Kidney tubule cell (primary cell): ENCODE measurements around the gene EXOC6.

Experiments
- DNase-seq: peaks from one replicate; pipeline ENCODE4 v3.0.0-alpha.2; 2018; ENCODE audit warnings: low spot score

The EXOC6 gene

GRCh38 chr10:93066544-93066913 lies 218.2 kb downstream of the EXOC6 start:
- DNase-seq = no peak

- DNase-seq = no peak
Measured at GRCh38 chr10:93067443-93068365, 219.4 kb downstream of the EXOC6 start.

- peak; percentile 51 for DNase-seq
Measured at GRCh38 chr10:93068411-93069244, 220.3 kb downstream of the EXOC6 start.

- no peak for DNase-seq
Measured at GRCh38 chr10:93069245-93069561, 220.9 kb downstream of the EXOC6 start.

- DNase-seq = no peak
Measured at GRCh38 chr10:93070378-93071176, 222.3 kb downstream of the EXOC6 start.

GRCh38 chr10:93071177-93071472 lies 222.8 kb downstream of the EXOC6 start:
- no peak for DNase-seq

GRCh38 chr10:93071674-93072224 lies 223.4 kb downstream of the EXOC6 start:
- peak; percentile 65 for DNase-seq

GRCh38 chr10:93072225-93072712 lies 223.9 kb downstream of the EXOC6 start:
- peak; percentile 23 for DNase-seq

- DNase-seq = no peak
Measured at GRCh38 chr10:93072713-93073538, 224.6 kb downstream of the EXOC6 start.

GRCh38 chr10:93073539-93074146 lies 225.3 kb downstream of the EXOC6 start, which contains the start of gene CYP26A1:
CYP26A1 (plus strand) TSS chr10:93073893; CDS start chr10:93073935, 42 bp downstream.
- no peak for DNase-seq

- DNase-seq = peak; percentile 14
Measured at GRCh38 chr10:93074147-93074596, 225.9 kb downstream of the EXOC6 start.

GRCh38 chr10:93074597-93075368 lies 226.5 kb downstream of the EXOC6 start:
- peak; percentile 14 for DNase-seq

- DNase-seq = no peak
Measured at GRCh38 chr10:93075369-93076221, 227.3 kb downstream of the EXOC6 start.

GRCh38 chr10:93076871-93077270 lies 228.6 kb downstream of the EXOC6 start:
- no peak for DNase-seq

GRCh38 chr10:93077860-93078337 lies 229.6 kb downstream of the EXOC6 start:
- no peak for DNase-seq

GRCh38 chr10:93079663-93080349 lies 231.5 kb downstream of the EXOC6 start:
- DNase-seq = no peak

GRCh38 chr10:93080350-93081046 lies 232.2 kb downstream of the EXOC6 start:
- peak; percentile 49 for DNase-seq
